Fibroblast of lung (primary cell): ENCODE measurements around the gene RBM17. TPM values are rescaled to one million over a fixed set of nuclear protein-coding genes. Genes with fewer than 3 reads are reported as not detected.

Source experiments
- DNase-seq, 2 donors: peaks; one replicate each; pipeline versions ENCODE4 v3.0.0 to v3.0.0-alpha.2; 2010; ENCODE audit warnings: low read depth in 2 of 2
- H2AFZ ChIP-seq: 2 replicates; pipeline ENCODE4 v1.5.1; 2012; ENCODE audit warnings: low read length, control low read depth, inconsistent platforms
- H3K27ac ChIP-seq: 2 replicates; pipeline ENCODE4 v1.5.1; 2011; ENCODE audit warnings: low read length, control low read depth; ENCODE audit not compliant: insufficient read depth
- H3K27me3 ChIP-seq: 2 replicates; pipeline ENCODE4 v1.5.1; 2011; ENCODE audit warnings: mild to moderate bottlenecking, low read length; ENCODE audit not compliant: control insufficient read depth, insufficient read depth
- H3K36me3 ChIP-seq: 2 replicates; pipeline ENCODE4 v1.5.1; 2011; ENCODE audit warnings: low read length; ENCODE audit not compliant: control insufficient read depth, insufficient read depth
- H3K4me1 ChIP-seq: 2 replicates; pipeline ENCODE4 v1.5.1; 2011; ENCODE audit warnings: low read length; ENCODE audit not compliant: control insufficient read depth, insufficient read depth; ENCODE audit errors: extremely low read depth
- H3K4me2 ChIP-seq: 2 replicates; pipeline ENCODE4 v1.5.1; 2011; ENCODE audit warnings: low read length, control low read depth; ENCODE audit not compliant: insufficient read depth; ENCODE audit errors: extremely low read depth
- H3K4me3 ChIP-seq, 4 experiments: fragments of 200-600 bp in 1 of 4; sonication (generic) in 1 of 4; replicated peaks in 1 of 4; 2 replicates each; pipeline ENCODE4 v1.5.1; 2011 to 2016; ENCODE audit warnings: low read length in 4 of 4, low read depth in 3 of 4, mild to moderate bottlenecking in 3 of 4, control low read depth in 2 of 4, inconsistent platforms in 1 of 4, mixed read lengths in 1 of 4; ENCODE audit not compliant: insufficient read depth in 1 of 4; ENCODE audit errors: control extremely low read depth in 1 of 4
- H3K79me2 ChIP-seq: 2 replicates; pipeline ENCODE4 v1.5.1; 2012; ENCODE audit warnings: mild to moderate bottlenecking, low read length, inconsistent platforms; ENCODE audit not compliant: control insufficient read depth, insufficient read depth
- H3K9ac ChIP-seq: 2 replicates; pipeline ENCODE4 v1.5.1; 2011; ENCODE audit warnings: mild to moderate bottlenecking, low read length, control low read depth; ENCODE audit not compliant: insufficient read depth
- H3K9me3 ChIP-seq: 2 replicates; pipeline ENCODE4 v1.5.1; 2012; ENCODE audit warnings: low read depth, low read length; ENCODE audit not compliant: control insufficient read depth, insufficient read depth
- H4K20me1 ChIP-seq: 2 replicates; pipeline ENCODE4 v1.5.1; 2011; ENCODE audit warnings: low read length; ENCODE audit not compliant: control insufficient read depth, insufficient read depth; ENCODE audit errors: extremely low read depth
- EZH2 ChIP-seq: IDR thresholded peaks from 2 replicates; pipeline ENCODE4 v1.5.1; 2012; ENCODE audit warnings: low read length, control low read depth, mild to moderate bottlenecking; ENCODE audit errors: missing control alignments
- polyA plus RNA-seq, 2 donors: library from polyadenylated mRNA; depleted of rRNA in 1 of 2; stranded (reverse) in 1 of 2; unstranded in 1 of 2; fragments of >200 nt; gene quantifications; 2 replicates each; pipeline ENCODE4 v1.2.1, GENCODE V29; 2011 to 2012; ENCODE audit warnings: missing spikeins in 1 of 2
- total RNA-seq: library from RNA; depleted of rRNA; stranded (reverse); fragments of >200 nt; gene quantifications from 2 replicates; pipeline ENCODE4 v1.2.1, GENCODE V29; 2014
- TF ChIP-seq, protein P1 (sequence below), 2 donors: IDR thresholded peaks in 1 of 2; conservative IDR thresholded peaks in 1 of 2; 1 replicate in 1 of 2; 2 replicates in 1 of 2; pipeline ENCODE4 v1.5.1; 2011 to 2012; ENCODE audit warnings: low read length in 2 of 2, control low read depth in 1 of 2, inconsistent platforms in 1 of 2, low read depth in 1 of 2, mild to moderate bottlenecking in 1 of 2

RBM17 gene
- total and polyA plus RNA-seq, 2 donors (not counting 1 experiment from before 2014, with no cell fraction given) = 28.9 to 46.1 TPM

DNA sequence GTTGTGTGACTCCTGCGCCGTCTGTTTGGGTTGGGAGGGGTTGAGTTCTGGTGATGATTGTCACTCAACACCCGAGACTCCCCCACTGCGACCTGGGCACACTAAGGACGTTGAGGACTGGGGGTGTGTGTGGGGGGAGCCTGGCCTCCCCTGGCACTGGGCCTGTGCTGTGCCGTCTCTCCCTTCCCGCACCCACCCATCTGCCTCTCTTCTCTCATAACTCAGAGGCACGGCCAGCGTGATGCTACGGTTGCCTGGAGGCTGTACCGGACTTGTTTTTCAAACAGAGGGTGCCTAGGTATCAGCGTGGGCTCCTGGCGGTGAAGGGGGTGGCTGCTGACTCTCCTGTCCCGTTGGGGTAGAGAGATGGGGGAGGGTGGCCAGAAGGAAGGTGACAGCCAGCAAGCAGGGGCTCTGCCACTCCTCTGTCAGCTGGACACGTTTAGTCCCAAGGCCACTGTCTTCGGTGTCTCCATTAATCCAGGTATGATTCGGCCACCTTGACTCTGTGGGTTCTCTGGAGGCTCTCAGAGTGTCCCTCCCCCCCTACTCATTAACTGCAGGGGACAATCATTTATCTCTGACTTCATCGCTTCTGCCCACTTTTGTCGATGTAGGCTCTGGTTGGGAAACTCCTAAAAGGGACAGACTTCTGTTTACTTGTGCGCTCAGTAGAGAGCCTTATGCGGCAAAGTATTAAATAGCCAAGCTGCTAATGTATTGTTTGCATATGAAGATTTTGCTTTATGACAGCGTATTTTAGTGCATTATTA lies 57.4 kb downstream of the RBM17 start:
- Histone ChIP-seq H3K4me1 (peaks cover 2% of the 10 kb centered on the region), H3K9me3 (no peaks in the 10 kb centered on the region), H3K27me3 (no peaks in the 10 kb centered on the region), H3K4me3 (peak overlapping the region; percentile 49 to 78 (median 69)), H3K4me2 (peak overlapping the region; percentile 83), H2AFZ (no peak overlapping the region), H4K20me1 (no peaks in the 10 kb centered on the region), H3K36me3 (peaks cover 2% of the 10 kb centered on the region), H3K9ac (peak overlapping the region; percentile 92), H3K79me2 (peaks cover 30% of the 10 kb centered on the region), H3K27ac (no peak overlapping the region)
- TF ChIP-seq EZH2 = no peak
- TF ChIP-seq, protein P1, sequence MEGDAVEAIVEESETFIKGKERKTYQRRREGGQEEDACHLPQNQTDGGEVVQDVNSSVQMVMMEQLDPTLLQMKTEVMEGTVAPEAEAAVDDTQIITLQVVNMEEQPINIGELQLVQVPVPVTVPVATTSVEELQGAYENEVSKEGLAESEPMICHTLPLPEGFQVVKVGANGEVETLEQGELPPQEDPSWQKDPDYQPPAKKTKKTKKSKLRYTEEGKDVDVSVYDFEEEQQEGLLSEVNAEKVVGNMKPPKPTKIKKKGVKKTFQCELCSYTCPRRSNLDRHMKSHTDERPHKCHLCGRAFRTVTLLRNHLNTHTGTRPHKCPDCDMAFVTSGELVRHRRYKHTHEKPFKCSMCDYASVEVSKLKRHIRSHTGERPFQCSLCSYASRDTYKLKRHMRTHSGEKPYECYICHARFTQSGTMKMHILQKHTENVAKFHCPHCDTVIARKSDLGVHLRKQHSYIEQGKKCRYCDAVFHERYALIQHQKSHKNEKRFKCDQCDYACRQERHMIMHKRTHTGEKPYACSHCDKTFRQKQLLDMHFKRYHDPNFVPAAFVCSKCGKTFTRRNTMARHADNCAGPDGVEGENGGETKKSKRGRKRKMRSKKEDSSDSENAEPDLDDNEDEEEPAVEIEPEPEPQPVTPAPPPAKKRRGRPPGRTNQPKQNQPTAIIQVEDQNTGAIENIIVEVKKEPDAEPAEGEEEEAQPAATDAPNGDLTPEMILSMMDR (conservative IDR thresholded peaks at IDR 0.05 in 1 of 2, IDR thresholded peaks at IDR 0.05 in 1 of 2; ENCODE audit: low read depth in 1 of 2, low read length in 2 of 2) = no peak
- no peak for DNase-seq

DNA sequence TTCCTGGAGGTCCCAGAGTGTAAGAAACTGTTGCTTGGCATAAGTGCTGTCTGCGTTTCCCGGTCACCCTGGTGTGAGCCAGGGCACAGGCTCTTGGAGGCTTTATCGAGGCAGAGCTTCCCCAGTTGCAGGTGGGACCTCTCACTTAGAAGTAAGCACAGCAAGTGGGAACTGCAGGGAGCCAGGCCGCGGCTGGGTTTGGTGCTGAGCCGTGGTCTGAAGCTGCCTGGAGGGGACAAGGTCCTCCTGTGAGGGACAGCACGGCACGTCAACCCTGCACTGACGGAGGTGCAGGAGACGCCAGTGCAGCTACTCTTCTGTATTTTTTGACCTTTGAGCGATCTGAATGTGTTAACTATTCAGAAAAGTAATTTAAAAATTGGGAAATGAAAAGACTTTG lies 58.1 kb downstream of the RBM17 start:
- no peaks in the 10 kb centered on the region for H4K20me1 ChIP-seq

DNA sequence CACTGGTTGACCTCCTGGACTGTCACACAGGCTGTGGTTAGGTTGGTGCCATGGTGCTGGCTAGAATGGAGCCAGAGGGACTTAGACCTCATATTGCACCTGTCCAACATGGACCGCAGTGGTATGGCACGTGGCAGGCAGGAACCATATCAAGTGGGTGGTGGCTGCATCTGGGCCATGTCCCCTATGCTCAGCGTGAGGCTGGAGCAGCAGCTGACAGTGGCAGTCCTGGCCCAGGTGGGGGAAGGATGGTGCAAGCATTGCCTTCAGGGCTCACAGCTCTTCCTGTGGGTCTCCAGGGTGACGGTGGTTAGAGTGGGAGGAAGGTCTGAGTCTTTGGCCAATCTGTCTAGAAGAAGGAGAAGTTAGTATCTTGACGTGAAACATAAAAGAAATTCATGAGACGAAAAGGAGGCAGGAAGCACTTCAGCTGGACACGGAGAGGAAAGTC lies 59.4 kb downstream of the RBM17 start:
- no peaks in the 10 kb centered on the region for H3K9me3 ChIP-seq
- no peak overlapping the region for H2AFZ ChIP-seq
- no peak overlapping the region for H3K9ac ChIP-seq
- no peaks in the 10 kb centered on the region for H4K20me1 ChIP-seq
- DNase-seq = peak in 1 of 2 donors; percentile 59
- H3K4me2 ChIP-seq = no peak overlapping the region
- H3K4me3 ChIP-seq = no peak overlapping the region
- peaks cover 2% of the 10 kb centered on the region for H3K36me3 ChIP-seq
- H3K4me1 ChIP-seq = no peaks in the 10 kb centered on the region
- TF ChIP-seq, protein P1 (conservative IDR thresholded peaks at IDR 0.05 in 1 of 2, IDR thresholded peaks at IDR 0.05 in 1 of 2; ENCODE audit: low read depth in 1 of 2, low read length in 2 of 2) = no peak
- no peak for TF ChIP-seq EZH2
- no peak overlapping the region for H3K27ac ChIP-seq
- no peaks in the 10 kb centered on the region for H3K27me3 ChIP-seq
- H3K79me2 ChIP-seq = peaks cover 37% of the 10 kb centered on the region

More for the DNA sequence above, 58.1 kb downstream of the RBM17 start:
- DNase-seq = no peak
- H3K4me1 ChIP-seq = peaks cover 2% of the 10 kb centered on the region
- H3K4me3 ChIP-seq = peak overlapping the region in 1 of 4 experiments; percentile 78
- no peak overlapping the region for H2AFZ ChIP-seq
- H3K27ac ChIP-seq = no peak overlapping the region
- H3K9ac ChIP-seq = no peak overlapping the region
- H3K4me2 ChIP-seq = peak overlapping the region; percentile 33
- H3K27me3 ChIP-seq = no peaks in the 10 kb centered on the region
- peaks cover 33% of the 10 kb centered on the region for H3K79me2 ChIP-seq
- TF ChIP-seq EZH2 = no peak
- TF ChIP-seq, protein P1 (conservative IDR thresholded peaks at IDR 0.05 in 1 of 2, IDR thresholded peaks at IDR 0.05 in 1 of 2; ENCODE audit: low read depth in 1 of 2, low read length in 2 of 2) = no peak
- no peaks in the 10 kb centered on the region for H3K9me3 ChIP-seq
- peaks cover 2% of the 10 kb centered on the region for H3K36me3 ChIP-seq
